ENCODE measurements around the gene CD300LB.

- TF ChIP-seq EZH2phosphoT487 (IDR thresholded peaks at IDR 0.05; ENCODE audit: borderline replicate concordance, low read length) = no peak
- no peak for TF ChIP-seq CTCF (IDR thresholded peaks at IDR 0.05; ENCODE audit: low read depth, low read length, poor library complexity, severe bottlenecking)
Measured at GRCh38 chr17:74549343-74549742, 18.1 kb upstream of the CD300LB start.

Data from DOHH2 (cell line).